A549 (cell line): ENCODE measurements around the gene SNX5. TPM values are rescaled to one million over a fixed set of nuclear protein-coding genes. Genes with fewer than 3 reads are reported as not detected.

Experiments used
- ATAC-seq, 2 experiments: fragments of 200-7000 bp in 1 of 2; fragments of >200 bp in 1 of 2; cut with Nextera tagmentation in 1 of 2; cut with Tn5 transposase in 1 of 2; 3 replicates each; pipeline versions ENCODE4 v1.8.0 to v1.9.1; 2018 to 2020; ENCODE audit warnings: mild to moderate bottlenecking in 1 of 2, moderate library complexity in 1 of 2
- CTCF ChIA-PET: fragments of 300-600 bp; sonication (Branson Sonifier 250); formaldehyde crosslinking; extraction: SDS; loops from one replicate; lab custom pipeline; 2021; ENCODE audit warnings: antibody characterized with exemption, inconsistent platforms; lab: Yijun Ruan, JAX
- POLR2A ChIA-PET: fragments of 350-600 bp; formaldehyde crosslinking; extraction: SDS; loops from one replicate; lab custom pipeline; 2021; ENCODE audit warnings: antibody characterized with exemption, inconsistent platforms; lab: Yijun Ruan, JAX
- DNase-seq, 2 experiments: peaks; one replicate each; pipeline versions ENCODE4 v3.0.0 to v3.0.0-alpha.2; 2011 to 2016; ENCODE audit warnings: low read depth in 1 of 2, low spot score in 1 of 2
- FAIRE-seq: peaks from 2 replicates; lab custom pipeline; 2011; peaks lifted over from hg19 to GRCh38; lab: Jason Lieb, UNC
- H3K27ac ChIP-seq, 2 experiments: fragments of >200 bp; sonication (Bioruptor Twin); formaldehyde crosslinking; 3 replicates each; pipeline ENCODE4 v1.5.1; 2016 to 2017
- H3K4me1 ChIP-seq: fragments of >200 bp; sonication (Bioruptor Twin); formaldehyde crosslinking; 3 replicates; pipeline ENCODE4 v1.6.1; 2016
- H3K4me2 ChIP-seq: fragments of >200 bp; sonication (Bioruptor Twin); formaldehyde crosslinking; 3 replicates; pipeline ENCODE4 v1.6.1; 2016
- H3K4me3 ChIP-seq: fragments of >200 bp; sonication (Bioruptor Twin); formaldehyde crosslinking; 3 replicates; pipeline ENCODE4 v1.5.1; 2016
- H3K9me3 ChIP-seq: fragments of >200 bp; sonication (Bioruptor Twin); formaldehyde crosslinking; 3 replicates; pipeline ENCODE4 v1.6.1; 2016
- BCL3 ChIP-seq: fragments of >200 bp; sonication (Bioruptor Twin); formaldehyde crosslinking; IDR thresholded peaks from 3 replicates; pipeline ENCODE4 v1.6.1; 2016
- CEBPB ChIP-seq, 2 experiments: fragments of >200 bp in 1 of 2; sonication (Bioruptor Twin) in 1 of 2; formaldehyde crosslinking in 1 of 2; IDR thresholded peaks; 2 replicates each; pipeline ENCODE4 v1.6.1; 2012 to 2016
- CHD4 ChIP-seq: fragments of 200-600 bp; sonication (generic); IDR thresholded peaks from 2 replicates; pipeline ENCODE4 v1.6.1; 2016; ENCODE audit warnings: antibody characterized with exemption, mild to moderate bottlenecking, borderline replicate concordance
- E2F6 ChIP-seq: IDR thresholded peaks from 2 replicates; pipeline ENCODE4 v1.6.1; 2012; ENCODE audit warnings: low read depth, borderline replicate concordance
- ELK1 ChIP-seq: fragments of 150-350 bp; IDR thresholded peaks from 2 replicates; pipeline ENCODE4 v1.6.1; 2014; ENCODE audit warnings: low read depth, mild to moderate bottlenecking, low read length
- FOSB ChIP-seq: fragments of 250-450 bp; sonication (Bioruptor Pico); IDR thresholded peaks from 2 replicates; pipeline ENCODE4 v1.5.0; 2020; ENCODE audit warnings: mild to moderate bottlenecking, moderate library complexity
- FOXS1 ChIP-seq: fragments of 250-450 bp; sonication (Bioruptor Pico); IDR thresholded peaks from 2 replicates; pipeline ENCODE4 v1.5.0; 2020; ENCODE audit warnings: mild to moderate bottlenecking, moderate library complexity
- GATA3 ChIP-seq: IDR thresholded peaks from 2 replicates; pipeline ENCODE4 v1.6.1; 2012; ENCODE audit warnings: borderline replicate concordance
- HMGXB4 ChIP-seq: fragments of 250-450 bp; sonication (Bioruptor Pico); IDR thresholded peaks from 2 replicates; pipeline ENCODE4 v1.5.0; 2021; ENCODE audit warnings: mild to moderate bottlenecking, moderate library complexity, borderline replicate concordance
- JUNB ChIP-seq: fragments of >200 bp; sonication (Bioruptor Twin); formaldehyde crosslinking; IDR thresholded peaks from 2 replicates; pipeline ENCODE4 v1.6.1; 2016
- KDM1A ChIP-seq: fragments of 200-600 bp; sonication (generic); IDR thresholded peaks from 2 replicates; pipeline ENCODE4 v1.6.1; 2016; ENCODE audit warnings: low read depth, mild to moderate bottlenecking
- MAFK ChIP-seq: fragments of 450-650 bp; IDR thresholded peaks from 2 replicates; pipeline ENCODE4 v1.6.1; 2014; ENCODE audit not compliant: partially characterized antibody
- MAZ ChIP-seq: fragments of 150-350 bp; IDR thresholded peaks from 2 replicates; pipeline ENCODE4 v1.6.1; 2014; ENCODE audit warnings: antibody characterized with exemption, low read depth, low read length, borderline replicate concordance
- NR3C1 ChIP-seq: fragments of >200 bp; sonication (Bioruptor Twin); formaldehyde crosslinking; IDR thresholded peaks from 3 replicates; pipeline ENCODE4 v1.6.1; 2017
- RCOR1 ChIP-seq: fragments of 150-350 bp; IDR thresholded peaks from 2 replicates; pipeline ENCODE4 v1.6.1; 2014; ENCODE audit warnings: antibody characterized with exemption, low read length, low read depth
- RFX5 ChIP-seq: fragments of 450-650 bp; IDR thresholded peaks from 2 replicates; pipeline ENCODE4 v1.7.1; 2014; ENCODE audit warnings: antibody characterized with exemption, mild to moderate bottlenecking, moderate library complexity
- RNF2 ChIP-seq: fragments of 200-600 bp; sonication (generic); IDR thresholded peaks from 2 replicates; pipeline ENCODE4 v1.6.1; 2016; ENCODE audit warnings: low read depth, mild to moderate bottlenecking, antibody characterized with exemption, moderate library complexity, borderline replicate concordance
- SMC3 ChIP-seq: fragments of >200 bp; sonication (Bioruptor Twin); formaldehyde crosslinking; IDR thresholded peaks from 3 replicates; pipeline ENCODE4 v1.6.1; 2018; ENCODE audit warnings: inconsistent platforms
- SREBF2 ChIP-seq: fragments of 450-650 bp; IDR thresholded peaks from 2 replicates; pipeline ENCODE4 v1.6.1; 2014; ENCODE audit warnings: mild to moderate bottlenecking, moderate library complexity
- TFCP2L1 ChIP-seq: fragments of 250-450 bp; sonication (Bioruptor Pico); IDR thresholded peaks from 2 replicates; pipeline ENCODE4 v1.5.0; 2021; ENCODE audit warnings: mild to moderate bottlenecking
- TP53 ChIP-seq: fragments of 250-450 bp; sonication (Bioruptor Pico); IDR thresholded peaks from 2 replicates; pipeline ENCODE4 v1.5.0; 2021; ENCODE audit warnings: mild to moderate bottlenecking, moderate library complexity
- USF2 ChIP-seq: fragments of 450-650 bp; IDR thresholded peaks from 2 replicates; pipeline ENCODE4 v1.6.1; 2014; ENCODE audit warnings: antibody characterized with exemption
- WGBS: methylation state at CpG from one replicate; pipeline ENCODE4 v1.1.6; 2017; ENCODE audit errors: missing lambda C conversion rate; 5-methylcytosine and 5-hydroxymethylcytosine counted together
- polyA plus RNA-seq, 4 experiments: library from polyadenylated mRNA; depleted of rRNA in 3 of 4; stranded (reverse); fragments of >200 nt; fragmentation: RNase III in 1 of 4; extraction: RNeasy Plus Mini Kit Qiagen cat#74134 plus additional on column Dnase treatment in 1 of 4; gene quantifications; 2 replicates in 3 of 4; 3 replicates in 1 of 4; pipeline ENCODE4 v1.2.3, GENCODE V29; 2011 to 2017

Gene SNX5
- polyA plus RNA-seq, 2 of the 4 experiments (the other 2 are of a cell fraction), result 225 to 342 TPM

- ATAC-seq, result no peak
- TF ChIP-seq CEBPB (IDR thresholded peaks at IDR 0.05), result no peak
- TF ChIP-seq MAZ, result no peak
- no peak for TF ChIP-seq RCOR1
- no peak for TF ChIP-seq FOSB (CRISPR knock-in tag)
- TF ChIP-seq ELK1, result no peak
- TF ChIP-seq BCL3, result no peak
- TF ChIP-seq, all 56 proteins: peak for 0
- Histone ChIP-seq H3K4me1 (no peaks in the 10 kb centered on the region; the same call in 2 of the 3 replicates), H3K9me3 (0 out of 3 replicates have a peak, but pooled peaks cover 6% of the 10 kb centered on the region), H3K4me3 (no peak overlapping the region), H3K4me2 (no peak overlapping the region), H3K27ac (no peak overlapping the region)
- DNase-seq (no peak), FAIRE-seq (no peak)
- POLR2A ChIA-PET, result no interaction called here
- 31% methylated on average over 1 of the region's 1 CpG for WGBS
- CTCF ChIA-PET, result interaction anchor here (1.5 kb wide), 1 partner anchor 284 kb away, joined by 3 read pairs; no protein-coding TSS in a partner anchor
Measured at GRCh38 chr20:17933121-17933520, 35.5 kb downstream of the SNX5 start.

GRCh38 chr20:17932396-17932795, 36.2 kb downstream of the SNX5 start:
- Histone ChIP-seq H3K27ac (no peak overlapping the region), H3K4me1 (no peaks in the 10 kb centered on the region; the same call in 2 of the 3 replicates), H3K4me3 (no peak overlapping the region), H3K9me3 (0 out of 3 replicates have a peak, but pooled peaks cover 6% of the 10 kb centered on the region), H3K4me2 (no peak overlapping the region)
- DNase-seq (no peak), FAIRE-seq (no peak), ATAC-seq (no peak)
- WGBS, result 82% methylated on average over 5 of the region's 5 CpGs
- CTCF ChIA-PET, result interaction anchor here (0.6 to 0.8 kb wide), 2 partner anchors 25 to 38 kb away, joined by 3 read pairs; no protein-coding TSS in a partner anchor
- no peak for TF ChIP-seq KDM1A
- TF ChIP-seq SREBF2, result no peak
- TF ChIP-seq MAZ, result no peak
- no peak for TF ChIP-seq TFCP2L1 (CRISPR knock-in tag)
- no peak for TF ChIP-seq NR3C1
- TF ChIP-seq E2F6, result no peak
- TF ChIP-seq RNF2, result no peak
- TF ChIP-seq RCOR1, result no peak
- TF ChIP-seq GATA3, result no peak
- TF ChIP-seq CHD4, result no peak
- TF ChIP-seq JUNB, result no peak
- no peak for TF ChIP-seq MAFK
- no peak for TF ChIP-seq TP53
- no peak for TF ChIP-seq SMC3
- no peak for TF ChIP-seq FOXS1 (CRISPR knock-in tag)
- no peak for TF ChIP-seq USF2
- POLR2A ChIA-PET, result no interaction called here

GRCh38 chr20:17931513-17931912, 37.1 kb downstream of the SNX5 start:
- Histone ChIP-seq H3K9me3 (0 out of 3 replicates have a peak, but pooled peaks cover 6% of the 10 kb centered on the region), H3K4me2 (no peak overlapping the region), H3K4me1 (no peaks in the 10 kb centered on the region; the same call in 2 of the 3 replicates), H3K27ac (no peak overlapping the region), H3K4me3 (no peak overlapping the region)
- ATAC-seq, result no peak
- DNase-seq, result no peak
- no peak for TF ChIP-seq KDM1A
- TF ChIP-seq HMGXB4 (CRISPR knock-in tag), result no peak
- no peak for TF ChIP-seq RFX5
- 80% methylated on average over 1 of the region's 1 CpG for WGBS
- no peak for FAIRE-seq
- POLR2A ChIA-PET, result no interaction called here
- CTCF ChIA-PET, result interaction anchor here (0.8 kb wide), 1 partner anchor 37 kb away, joined by 3 read pairs; no protein-coding TSS in a partner anchor
